NCI-H2171 (cell line): ENCODE measurements around the gene EMP2.
"Not testable (repeated sequence)": the region's sequence is repeated elsewhere in the genome, so short reads cannot be mapped to it uniquely, and the experiment has no call there.

Experiments used
- DNase-seq: peaks from one replicate; lab custom pipeline; 2025; lab: John Stamatoyannopoulos, UW

The EMP2 gene

DNA sequence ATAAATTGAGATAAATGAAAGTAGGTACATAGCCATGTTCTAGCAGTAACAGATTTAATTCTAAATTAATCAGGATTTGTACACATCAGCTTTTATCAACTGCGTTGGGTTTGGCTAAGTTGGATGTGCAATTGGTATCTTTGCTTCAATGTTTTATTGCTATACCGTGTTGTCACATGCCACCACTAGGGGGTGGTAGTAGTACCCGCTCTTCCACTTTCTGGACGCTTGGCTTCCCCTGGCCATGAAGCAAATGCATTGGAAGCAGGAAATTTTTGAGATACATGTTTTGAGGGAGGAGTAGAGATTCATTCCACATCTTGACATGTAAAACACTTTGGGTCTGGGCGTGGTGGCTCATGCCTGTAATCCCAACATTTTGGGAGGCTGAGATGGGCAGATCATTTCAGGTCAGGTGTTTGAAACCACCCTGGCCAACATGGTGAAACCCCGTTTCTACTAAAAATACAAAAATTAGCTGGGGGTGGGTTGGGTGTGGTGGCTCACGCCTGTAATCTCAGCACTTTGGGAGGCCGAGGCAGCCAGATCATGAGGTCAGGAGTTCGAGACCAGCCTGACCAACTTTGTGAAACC lies 58.6 kb downstream of the EMP2 start:
- DNase-seq: peak; percentile 14

GRCh38 chr16:10520869-10521578 lies 59.4 kb downstream of the EMP2 start:
- no peak for DNase-seq

GRCh38 chr16:10519929-10520868 lies 60.2 kb downstream of the EMP2 start:
- no peak for DNase-seq

GRCh38 chr16:10519297-10519696 lies 61.1 kb downstream of the EMP2 start:
- DNase-seq: no peak

DNA sequence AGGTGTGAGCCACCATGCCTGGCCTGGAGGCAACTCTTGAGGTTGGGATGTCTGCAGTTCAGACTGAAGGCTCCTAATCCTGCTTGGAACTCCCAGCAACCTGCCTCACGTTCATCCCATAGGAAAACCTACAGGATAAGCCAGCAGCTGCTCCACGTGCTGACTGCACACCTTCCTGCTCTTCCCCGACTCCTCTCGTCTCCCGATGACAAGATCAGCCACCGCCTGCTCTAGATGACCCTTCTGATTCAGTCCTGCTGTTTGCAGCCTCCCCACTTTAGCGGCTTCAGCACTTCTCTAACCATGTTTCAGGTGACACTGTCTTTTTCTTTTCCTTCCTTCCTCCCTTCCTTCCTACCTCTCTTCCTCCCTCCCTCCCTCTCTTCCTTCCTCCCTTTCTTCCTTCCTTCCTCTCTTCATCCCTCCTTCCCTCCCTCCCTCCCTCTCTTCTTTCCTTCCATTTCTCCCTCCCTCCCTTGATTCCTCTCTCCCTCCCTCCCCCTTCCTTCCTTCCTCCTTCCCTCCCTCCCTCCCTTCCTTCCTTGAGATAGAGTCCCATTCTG lies 61.8 kb downstream of the EMP2 start:
- no peak for DNase-seq

DNA sequence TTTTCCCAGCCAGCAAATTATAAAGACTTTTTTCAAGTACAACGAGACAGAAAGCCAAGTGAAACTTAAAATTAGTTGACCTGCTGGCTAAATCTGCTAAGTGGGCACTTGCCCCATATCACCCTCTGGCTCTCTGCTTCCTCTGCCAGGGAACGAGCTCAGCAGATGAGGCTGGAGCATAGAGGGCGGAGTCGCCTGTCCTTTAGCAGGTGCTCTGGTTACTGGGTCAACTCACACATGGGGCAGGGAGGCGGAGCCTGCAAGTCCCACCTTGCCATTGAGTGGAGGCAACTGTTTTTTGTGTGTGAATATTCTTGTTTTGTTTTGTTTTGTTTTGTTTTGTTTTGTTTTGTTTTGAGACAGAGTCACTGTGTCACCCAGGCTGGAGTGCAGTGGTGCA lies 62.5 kb downstream of the EMP2 start:
- no peak for DNase-seq

- peak; percentile 44 for DNase-seq
Observed at GRCh38 chr16:10514369-10515055, 65.9 kb downstream of the EMP2 start.

DNA sequence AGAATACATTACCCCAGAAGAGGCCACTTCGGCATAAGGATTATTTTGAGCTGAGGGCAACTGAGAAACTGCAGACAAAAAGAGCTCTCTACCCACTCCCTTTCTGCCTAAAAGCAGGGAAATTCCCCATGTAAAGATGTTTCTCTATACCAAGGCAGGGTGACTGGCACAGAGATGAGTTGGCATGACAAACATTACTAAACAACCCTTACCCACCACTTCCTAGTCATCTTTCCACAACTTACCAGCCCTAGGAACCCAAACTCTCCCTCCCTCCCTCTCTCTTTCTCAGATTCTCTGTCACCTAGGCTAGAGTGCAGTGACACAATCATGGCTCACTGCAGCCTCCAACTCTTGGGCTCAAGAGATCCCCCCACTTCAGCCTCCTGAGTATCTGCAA lies 68.6 kb downstream of the EMP2 start:
- DNase-seq: no peak

GRCh38 chr16:10510279-10510678 lies 70.1 kb downstream of the EMP2 start:
- DNase-seq: no peak

GRCh38 chr16:10509534-10510025 lies 70.8 kb downstream of the EMP2 start:
- DNase-seq: peak; percentile 64

GRCh38 chr16:10505286-10505685 lies 75.1 kb downstream of the EMP2 start:
- DNase-seq: not testable (repeated sequence)

- DNase-seq: no peak
Observed at GRCh38 chr16:10504404-10504885, 76.0 kb downstream of the EMP2 start.

GRCh38 chr16:10502776-10503175 lies 77.6 kb downstream of the EMP2 start:
- no peak for DNase-seq

DNA sequence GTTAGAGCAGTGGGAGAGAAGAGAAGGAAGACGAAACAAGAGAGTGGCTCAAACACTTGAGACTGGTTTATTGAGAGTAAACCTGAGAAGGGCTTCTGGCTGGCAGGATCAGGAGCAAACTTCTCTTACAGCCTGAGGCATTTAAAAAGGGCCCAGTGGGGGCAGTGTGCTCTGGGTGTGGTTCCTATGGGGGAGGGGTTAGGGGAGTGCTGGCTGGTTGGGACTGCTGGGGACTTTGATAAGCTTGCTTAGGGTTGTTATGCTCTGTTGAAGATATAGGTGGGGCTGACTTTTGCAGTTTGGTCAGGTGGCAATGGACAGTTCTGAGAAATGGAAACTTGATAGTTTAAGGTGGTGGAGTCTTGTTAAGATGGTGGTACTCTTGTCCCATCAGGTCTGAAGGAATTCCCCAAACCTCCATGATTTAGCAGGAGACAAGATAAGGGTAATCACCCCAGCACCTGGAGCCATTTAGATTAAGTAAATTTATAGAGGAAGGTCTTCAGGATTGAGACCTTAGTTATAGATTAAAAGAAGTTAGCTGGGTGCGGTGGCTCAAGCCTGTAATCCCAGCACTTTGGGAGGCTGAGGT lies 79.3 kb downstream of the EMP2 start:
- no peak for DNase-seq

- no peak for DNase-seq
Observed at GRCh38 chr16:10500582-10500981, 79.8 kb downstream of the EMP2 start.

DNA sequence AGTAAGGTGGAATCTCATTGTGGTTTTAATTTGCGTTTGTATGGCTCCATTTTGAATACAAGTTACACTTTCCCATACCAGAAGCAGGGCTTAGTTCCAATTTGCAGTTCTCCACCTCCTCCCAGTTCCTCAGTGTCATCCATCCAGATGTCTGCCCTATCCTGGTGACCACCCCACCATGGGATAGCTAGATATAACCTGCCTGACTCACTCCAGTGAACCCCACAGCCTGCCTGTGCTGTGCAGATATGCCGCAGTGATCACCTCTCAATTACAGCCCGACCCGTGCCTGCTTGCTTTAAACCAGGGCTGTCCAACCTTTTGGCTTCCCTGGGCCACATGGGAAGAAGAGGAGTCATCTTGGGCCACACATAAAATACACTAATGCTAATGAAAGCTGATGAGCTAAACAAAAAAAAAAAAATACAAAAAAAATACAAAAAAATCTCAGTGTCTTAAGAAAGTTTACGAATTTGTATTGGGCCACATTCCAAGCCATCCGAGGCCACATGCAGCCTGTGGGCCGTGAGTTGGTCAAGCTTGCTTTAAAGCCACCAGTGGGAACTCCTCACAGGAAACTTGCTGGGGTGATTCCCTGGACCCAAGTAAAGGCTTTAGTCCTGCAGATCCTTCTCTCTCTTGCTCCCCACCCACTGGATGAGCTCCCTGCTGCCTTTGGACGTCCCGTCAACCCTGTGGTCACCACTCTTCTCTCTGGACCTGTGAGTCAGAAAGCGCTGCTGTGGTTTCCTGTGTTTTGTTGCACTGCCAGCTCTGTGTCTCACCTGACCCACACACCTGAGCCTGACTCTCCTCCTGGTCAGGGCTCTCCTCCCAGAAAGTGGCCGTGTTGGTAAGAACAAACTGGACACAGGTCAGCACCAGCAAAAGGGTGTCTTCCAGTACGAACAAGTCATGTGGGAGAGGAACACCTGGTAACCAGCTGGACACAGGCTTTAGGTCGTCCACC lies 83.0 kb downstream of the EMP2 start:
- DNase-seq: no peak

- DNase-seq: no peak
Observed at GRCh38 chr16:10495031-10495345, 85.4 kb downstream of the EMP2 start.

- no peak for DNase-seq
Observed at GRCh38 chr16:10494343-10495030, 85.9 kb downstream of the EMP2 start.

GRCh38 chr16:10493276-10493675 lies 87.1 kb downstream of the EMP2 start:
- DNase-seq: no peak

GRCh38 chr16:10490141-10490540 lies 90.3 kb downstream of the EMP2 start:
- no peak for DNase-seq
